Measurements from ENCODE around the gene SNN.

The SNN gene

DNA sequence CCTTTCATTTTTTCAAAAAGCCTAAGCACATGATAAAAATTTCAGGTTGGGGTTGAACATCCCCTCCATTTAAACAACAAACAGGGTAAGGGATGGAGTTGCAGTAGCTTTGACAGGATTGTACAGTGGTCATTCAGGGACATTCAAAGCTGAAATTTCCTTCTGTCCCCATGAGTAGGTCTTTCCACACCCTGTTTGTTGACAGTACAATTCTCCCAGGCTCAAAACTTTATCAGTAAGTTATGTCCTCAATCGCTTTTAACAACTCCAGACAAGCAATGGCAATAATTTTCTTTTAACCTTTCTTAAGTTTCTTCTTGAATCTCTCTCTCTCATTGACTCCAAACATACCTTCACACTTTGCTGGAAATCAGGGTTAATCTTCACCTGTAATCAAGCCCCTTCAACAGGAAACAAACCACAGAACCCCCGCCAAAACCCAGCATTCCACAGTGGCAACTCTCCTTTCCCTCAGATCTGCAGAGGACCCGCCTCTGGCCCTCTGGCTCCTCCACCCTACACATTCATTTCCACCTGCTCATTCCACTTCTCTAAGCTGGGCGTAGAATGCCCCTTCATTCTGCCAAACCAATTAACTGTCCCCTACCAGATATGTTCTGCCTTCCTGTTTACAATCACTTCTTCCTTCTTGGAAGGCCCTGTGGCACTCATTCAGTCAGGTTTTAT is 53.7 kb downstream of the SNN start:
- H2AFZ ChIP-seq (ENCODE audit: low read length): no peak overlapping the region
- H4K20me1 ChIP-seq (ENCODE audit: insufficient read depth, low read length, poor library complexity, severe bottlenecking): no peaks in the 10 kb centered on the region
- no peak overlapping the region for H3K4me2 ChIP-seq (ENCODE audit: low read depth, low read length, poor library complexity, severe bottlenecking)
- TF ChIP-seq, protein P1, sequence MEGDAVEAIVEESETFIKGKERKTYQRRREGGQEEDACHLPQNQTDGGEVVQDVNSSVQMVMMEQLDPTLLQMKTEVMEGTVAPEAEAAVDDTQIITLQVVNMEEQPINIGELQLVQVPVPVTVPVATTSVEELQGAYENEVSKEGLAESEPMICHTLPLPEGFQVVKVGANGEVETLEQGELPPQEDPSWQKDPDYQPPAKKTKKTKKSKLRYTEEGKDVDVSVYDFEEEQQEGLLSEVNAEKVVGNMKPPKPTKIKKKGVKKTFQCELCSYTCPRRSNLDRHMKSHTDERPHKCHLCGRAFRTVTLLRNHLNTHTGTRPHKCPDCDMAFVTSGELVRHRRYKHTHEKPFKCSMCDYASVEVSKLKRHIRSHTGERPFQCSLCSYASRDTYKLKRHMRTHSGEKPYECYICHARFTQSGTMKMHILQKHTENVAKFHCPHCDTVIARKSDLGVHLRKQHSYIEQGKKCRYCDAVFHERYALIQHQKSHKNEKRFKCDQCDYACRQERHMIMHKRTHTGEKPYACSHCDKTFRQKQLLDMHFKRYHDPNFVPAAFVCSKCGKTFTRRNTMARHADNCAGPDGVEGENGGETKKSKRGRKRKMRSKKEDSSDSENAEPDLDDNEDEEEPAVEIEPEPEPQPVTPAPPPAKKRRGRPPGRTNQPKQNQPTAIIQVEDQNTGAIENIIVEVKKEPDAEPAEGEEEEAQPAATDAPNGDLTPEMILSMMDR (conservative IDR thresholded peaks at IDR 0.05; ENCODE audit: low read length): no peak
- no peak for TF ChIP-seq EZH2phosphoT487 (IDR thresholded peaks at IDR 0.05; ENCODE audit: borderline replicate concordance)
- H3K9ac ChIP-seq (ENCODE audit: low read depth, low read length, poor library complexity, severe bottlenecking): no peak overlapping the region
- H3K4me3 ChIP-seq (ENCODE audit: low read length, poor library complexity, severe bottlenecking): no peak overlapping the region
- no peaks in the 10 kb centered on the region for H3K9me2 ChIP-seq (replicated peaks; ENCODE audit: low read depth, low read length)
- H3K79me2 ChIP-seq (ENCODE audit: insufficient read depth, low read length): no peaks in the 10 kb centered on the region
- peaks cover 11% of the 10 kb centered on the region; the same call in 1 of the 2 replicates for H3K36me3 ChIP-seq (ENCODE audit: insufficient read depth, low read length)
- H3K9me3 ChIP-seq (ENCODE audit: insufficient read depth, low read depth, low read length): no peaks in the 10 kb centered on the region
- H3K27me3 ChIP-seq (ENCODE audit: insufficient read depth, low read length, poor library complexity, severe bottlenecking): no peaks in the 10 kb centered on the region
- H3K4me1 ChIP-seq (ENCODE audit: insufficient read depth, low read length, poor library complexity, severe bottlenecking): peaks cover 5% of the 10 kb centered on the region
- H3F3A ChIP-seq (ENCODE audit: low read depth): no peaks in the 10 kb centered on the region

DNA sequence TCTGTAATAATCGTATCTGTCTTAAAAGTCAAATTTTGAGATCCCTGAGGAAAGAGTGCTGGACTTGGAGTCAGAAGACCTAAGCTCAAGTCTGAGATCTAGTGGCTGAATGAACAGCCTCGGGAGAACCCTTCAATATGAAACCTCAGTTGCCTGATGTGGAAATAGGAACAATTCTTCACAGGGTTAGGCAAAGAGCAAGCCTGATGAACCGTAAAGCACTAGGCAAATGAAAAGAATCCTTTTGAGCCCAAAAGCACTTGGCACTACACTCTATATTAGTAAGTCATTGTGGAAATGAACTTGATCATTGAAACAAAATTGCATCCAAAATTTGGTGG is 54.2 kb downstream of the SNN start:
- TF ChIP-seq EZH2phosphoT487 (IDR thresholded peaks at IDR 0.05; ENCODE audit: borderline replicate concordance): no peak
- TF ChIP-seq, protein P1 (conservative IDR thresholded peaks at IDR 0.05; ENCODE audit: low read length): no peak
- H3K4me3 ChIP-seq (ENCODE audit: low read length, poor library complexity, severe bottlenecking): no peak overlapping the region
- H3K9ac ChIP-seq (ENCODE audit: low read depth, low read length, poor library complexity, severe bottlenecking): no peak overlapping the region
- H3K36me3 ChIP-seq (ENCODE audit: insufficient read depth, low read length): peaks cover 11% of the 10 kb centered on the region; the same call in 1 of the 2 replicates
- H3K9me2 ChIP-seq (replicated peaks; ENCODE audit: low read depth, low read length): no peaks in the 10 kb centered on the region
- no peaks in the 10 kb centered on the region for H3K79me2 ChIP-seq (ENCODE audit: insufficient read depth, low read length)
- H2AFZ ChIP-seq (ENCODE audit: low read length): no peak overlapping the region
- peaks cover 5% of the 10 kb centered on the region for H3K4me1 ChIP-seq (ENCODE audit: insufficient read depth, low read length, poor library complexity, severe bottlenecking)
- H3K9me3 ChIP-seq (ENCODE audit: insufficient read depth, low read depth, low read length): no peaks in the 10 kb centered on the region
- no peak overlapping the region for H3K4me2 ChIP-seq (ENCODE audit: low read depth, low read length, poor library complexity, severe bottlenecking)
- no peaks in the 10 kb centered on the region for H4K20me1 ChIP-seq (ENCODE audit: insufficient read depth, low read length, poor library complexity, severe bottlenecking)
- no peaks in the 10 kb centered on the region for H3F3A ChIP-seq (ENCODE audit: low read depth)
- no peaks in the 10 kb centered on the region for H3K27me3 ChIP-seq (ENCODE audit: insufficient read depth, low read length, poor library complexity, severe bottlenecking)

DNA sequence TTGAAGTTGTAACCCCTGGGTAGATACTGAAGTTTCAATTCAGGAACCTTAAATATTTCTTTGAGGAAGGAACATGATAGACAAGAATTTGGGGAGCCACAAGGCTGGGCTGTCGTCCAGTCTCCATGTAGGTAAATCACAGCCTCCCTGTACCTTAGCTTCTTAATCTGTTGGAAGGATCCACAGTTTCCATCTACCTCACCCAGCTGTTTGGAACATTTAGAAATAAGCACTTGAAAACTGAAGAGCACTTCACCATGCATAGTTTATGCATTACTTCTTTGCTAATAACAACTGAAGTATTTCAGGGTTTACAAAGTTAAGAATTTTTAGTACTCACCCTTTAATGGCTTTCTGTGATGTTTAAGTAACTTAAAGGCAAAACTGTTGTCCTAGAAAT is 57.2 kb downstream of the SNN start:
- no peak overlapping the region for H3K4me3 ChIP-seq (ENCODE audit: low read length, poor library complexity, severe bottlenecking)
- TF ChIP-seq EZH2phosphoT487 (IDR thresholded peaks at IDR 0.05; ENCODE audit: borderline replicate concordance): no peak
- TF ChIP-seq, protein P1 (conservative IDR thresholded peaks at IDR 0.05; ENCODE audit: low read length): no peak
- no peaks in the 10 kb centered on the region for H4K20me1 ChIP-seq (ENCODE audit: insufficient read depth, low read length, poor library complexity, severe bottlenecking)
- no peaks in the 10 kb centered on the region for H3F3A ChIP-seq (ENCODE audit: low read depth)
- no peak overlapping the region for H2AFZ ChIP-seq (ENCODE audit: low read length)
- no peaks in the 10 kb centered on the region for H3K9me2 ChIP-seq (replicated peaks; ENCODE audit: low read depth, low read length)
- no peak overlapping the region for H3K9ac ChIP-seq (ENCODE audit: low read depth, low read length, poor library complexity, severe bottlenecking)
- H3K36me3 ChIP-seq (ENCODE audit: insufficient read depth, low read length): peaks cover 9% of the 10 kb centered on the region; the same call in 1 of the 2 replicates
- no peaks in the 10 kb centered on the region for H3K27me3 ChIP-seq (ENCODE audit: insufficient read depth, low read length, poor library complexity, severe bottlenecking)
- H3K9me3 ChIP-seq (ENCODE audit: insufficient read depth, low read depth, low read length): no peaks in the 10 kb centered on the region
- no peaks in the 10 kb centered on the region for H3K79me2 ChIP-seq (ENCODE audit: insufficient read depth, low read length)
- no peaks in the 10 kb centered on the region for H3K4me1 ChIP-seq (ENCODE audit: insufficient read depth, low read length, poor library complexity, severe bottlenecking)
- H3K4me2 ChIP-seq (ENCODE audit: low read depth, low read length, poor library complexity, severe bottlenecking): no peak overlapping the region
